Keratinocyte (primary cell): ENCODE measurements around the gene MRPS5. TPM values are rescaled to one million over a fixed set of nuclear protein-coding genes. Genes with fewer than 3 reads are reported as not detected.

Experiments used
- DNase-seq: peaks from one replicate; pipeline ENCODE4 v3.0.0-alpha.2; 2011; ENCODE audit warnings: low read depth, missing footprints, low spot score
- FAIRE-seq: peaks from 2 replicates; lab custom pipeline; 2011; peaks lifted over from hg19 to GRCh38; lab: Jason Lieb, UNC
- H2AFZ ChIP-seq: 2 replicates; pipeline ENCODE4 v1.6.0; 2012; ENCODE audit warnings: low read length, control low read depth, inconsistent platforms; ENCODE audit not compliant: control insufficient read depth
- H3K27ac ChIP-seq: 2 replicates; pipeline ENCODE4 v1.5.1; 2011; ENCODE audit warnings: low read length; ENCODE audit not compliant: control insufficient read depth, insufficient read depth
- H3K27me3 ChIP-seq: 3 replicates; pipeline ENCODE4 v1.6.0; 2011; ENCODE audit warnings: low read length; ENCODE audit not compliant: control insufficient read depth, insufficient read depth; ENCODE audit errors: extremely low read depth
- H3K36me3 ChIP-seq, 2 experiments: 2 replicates in 1 of 2; 3 replicates in 1 of 2; pipeline ENCODE4 v1.5.1; 2011; ENCODE audit warnings: low read length in 2 of 2, mild to moderate bottlenecking in 1 of 2; ENCODE audit not compliant: control insufficient read depth in 2 of 2, insufficient read depth in 2 of 2; ENCODE audit errors: extremely low read depth in 1 of 2
- H3K4me1 ChIP-seq: 3 replicates; pipeline ENCODE4 v1.5.1; 2011; ENCODE audit warnings: low read length; ENCODE audit not compliant: control insufficient read depth, insufficient read depth; ENCODE audit errors: extremely low read depth
- H3K4me2 ChIP-seq: 3 replicates; pipeline ENCODE4 v1.6.0; 2011; ENCODE audit warnings: low read depth, low read length; ENCODE audit not compliant: control insufficient read depth, insufficient read depth; ENCODE audit errors: extremely low read depth
- H3K4me3 ChIP-seq, 3 experiments: fragments of 200-600 bp in 1 of 3; sonication (generic) in 1 of 3; 2 replicates in 2 of 3; 3 replicates in 1 of 3; pipeline ENCODE4 v1.5.1; 2011 to 2016; ENCODE audit warnings: low read length in 3 of 3, mild to moderate bottlenecking in 3 of 3, control low read depth in 2 of 3, inconsistent platforms in 1 of 3, low read depth in 1 of 3, mixed read lengths in 1 of 3, mixed run types in 1 of 3, moderate library complexity in 1 of 3; ENCODE audit not compliant: control insufficient read depth in 2 of 3, insufficient read depth in 2 of 3; ENCODE audit errors: extremely low read depth in 1 of 3
- H3K79me2 ChIP-seq: 2 replicates; pipeline ENCODE4 v1.6.0; 2012; ENCODE audit warnings: low read length; ENCODE audit not compliant: control insufficient read depth, insufficient read depth
- H3K9ac ChIP-seq: 3 replicates; pipeline ENCODE4 v1.6.0; 2011; ENCODE audit warnings: low read length; ENCODE audit not compliant: control insufficient read depth, insufficient read depth; ENCODE audit errors: extremely low read depth
- H3K9me1 ChIP-seq: 3 replicates; pipeline ENCODE4 v1.6.0; 2011; ENCODE audit warnings: low read length; ENCODE audit not compliant: control insufficient read depth, insufficient read depth; ENCODE audit errors: extremely low read depth
- H3K9me3 ChIP-seq: 2 replicates; pipeline ENCODE4 v1.5.1; 2012; ENCODE audit warnings: low read depth, low read length; ENCODE audit not compliant: control insufficient read depth
- H4K20me1 ChIP-seq: 3 replicates; pipeline ENCODE4 v1.6.0; 2011; ENCODE audit warnings: low read length; ENCODE audit not compliant: control insufficient read depth, insufficient read depth; ENCODE audit errors: extremely low read depth
- CTCF ChIP-seq, 3 experiments: IDR thresholded peaks in 1 of 3; conservative IDR thresholded peaks in 1 of 3; optimal IDR thresholded peaks in 1 of 3; 2 replicates in 2 of 3; 3 replicates in 1 of 3; pipeline versions ENCODE3 to v1.5.1; 2011; ENCODE audit warnings: low read length in 3 of 3, mild to moderate bottlenecking in 3 of 3, moderate library complexity in 2 of 3, control low read depth in 1 of 3, inconsistent platforms in 1 of 3; ENCODE audit not compliant: insufficient read depth in 2 of 3; ENCODE audit errors: extremely low read depth in 1 of 3
- EZH2 ChIP-seq: IDR thresholded peaks from one replicate; pipeline ENCODE4 v1.6.1; 2012; ENCODE audit warnings: inconsistent platforms, mild to moderate bottlenecking, low read length, moderate library complexity
- dilution Hi-C: fragments of 300-500 bp; cut with MboI; formaldehyde crosslinking; loops from one replicate; pipeline ENCODE4 v1.7.0; 2020; ENCODE audit warnings: low sequenced_read_pairs; ENCODE audit not compliant: extremely low pct_ligation_motif_present
- polyA plus RNA-seq, 5 experiments: library from polyadenylated mRNA; depleted of rRNA in 3 of 5; stranded (reverse) in 3 of 5; stranded (forward) in 1 of 5; unstranded in 1 of 5; fragments of >200 nt; gene quantifications; 1 replicate in 1 of 5; 2 replicates in 3 of 5; 3 replicates in 1 of 5; pipeline versions ENCODE4 v1.2.1 to v1.2.3, GENCODE V29; 2011 to 2012; ENCODE audit warnings: missing spikeins in 2 of 5, low read depth in 1 of 5, low replicate concordance in 1 of 5

MRPS5 gene
- polyA plus RNA-seq, 1 donor (not counting 4 experiments of a cell fraction or from before 2014, with no cell fraction given) = 64.9 TPM

GRCh38 chr2:95122197-95122551, 566 bp upstream of the MRPS5 start:
- Histone ChIP-seq H3K36me3 (peaks cover 0 to 2% of the 10 kb centered on the region in 2 experiments), H3K27me3 (no peaks in the 10 kb centered on the region), H3K4me2 (peak overlapping the region; percentile 76), H3K4me3 (peak overlapping the region; percentile 99 to 100 (median 100)), H3K9me1 (no peaks in the 10 kb centered on the region), H3K27ac (no peak overlapping the region), H3K79me2 (peaks cover 38% of the 10 kb centered on the region), H3K4me1 (peaks cover 12% of the 10 kb centered on the region), H4K20me1 (no peaks in the 10 kb centered on the region), H3K9me3 (no peaks in the 10 kb centered on the region), H2AFZ (peak overlapping the region; percentile 95), H3K9ac (peak overlapping the region; percentile 95)
- FAIRE-seq (no peak), DNase-seq (no peak)
- dilution Hi-C loops = no loop called here
- TF ChIP-seq CTCF (optimal IDR thresholded peaks at IDR 0.05 in 1 of 3, IDR thresholded peaks at IDR 0.05 in 1 of 3, conservative IDR thresholded peaks at IDR 0.05 in 1 of 3; ENCODE audit: extremely low read depth in 1 of 3, insufficient read depth in 2 of 3, low read length in 3 of 3) (no peak), EZH2 (no peak)

- H2AFZ ChIP-seq = peak overlapping the region; percentile 95
- DNase-seq (no peak), FAIRE-seq (no peak)
- peak overlapping the region; percentile 99 to 100 (median 100) for H3K4me3 ChIP-seq
- peak overlapping the region; percentile 79 for H3K4me2 ChIP-seq
- H3K9me1 ChIP-seq = no peaks in the 10 kb centered on the region
- peaks cover 12% of the 10 kb centered on the region for H3K4me1 ChIP-seq
- peaks cover 38% of the 10 kb centered on the region for H3K79me2 ChIP-seq
- no peaks in the 10 kb centered on the region for H4K20me1 ChIP-seq
- dilution Hi-C loops = no loop called here
- TF ChIP-seq CTCF (optimal IDR thresholded peaks at IDR 0.05 in 1 of 3, IDR thresholded peaks at IDR 0.05 in 1 of 3, conservative IDR thresholded peaks at IDR 0.05 in 1 of 3; ENCODE audit: extremely low read depth in 1 of 3, insufficient read depth in 2 of 3, low read length in 3 of 3) (no peak), EZH2 (no peak)
- no peaks in the 10 kb centered on the region for H3K9me3 ChIP-seq
- H3K27me3 ChIP-seq = no peaks in the 10 kb centered on the region
- peak overlapping the region; percentile 95 for H3K9ac ChIP-seq
- peak overlapping the region; percentile 88 for H3K27ac ChIP-seq
- H3K36me3 ChIP-seq = peaks cover 0 to 2% of the 10 kb centered on the region in 2 experiments
These were observed 558 bp downstream of the MRPS5 start for GRCh38 chr2:95121093-95121406.
